NCI-H2196 (cell line): ENCODE measurements around the gene IGHMBP2.

Source experiments
- DNase-seq: peaks from one replicate; lab custom pipeline; 2025; ENCODE audit not compliant: unreplicated experiment; lab: John Stamatoyannopoulos, UW

The IGHMBP2 gene

GRCh38 chr11:68889948-68890446, 13.7 kb upstream of the IGHMBP2 start:
- no peak for DNase-seq

- DNase-seq, result no peak
These were observed 13.0 kb upstream of the IGHMBP2 start for GRCh38 chr11:68890490-68891231.

- DNase-seq, result no peak
These were observed 12.2 kb upstream of the IGHMBP2 start for GRCh38 chr11:68891351-68891948.

GRCh38 chr11:68892576-68892975, 11.1 kb upstream of the IGHMBP2 start:
- DNase-seq, result no peak

- no peak for DNase-seq
These were observed 10.4 kb upstream of the IGHMBP2 start for GRCh38 chr11:68893282-68893681.

GRCh38 chr11:68896171-68896959, 7.3 kb upstream of the IGHMBP2 start:
- DNase-seq, result no peak

GRCh38 chr11:68897441-68897840, 6.2 kb upstream of the IGHMBP2 start:
- DNase-seq, result no peak

- no peak for DNase-seq
These were observed 2.8 kb upstream of the IGHMBP2 start for GRCh38 chr11:68900835-68901381.

GRCh38 chr11:68904248-68904847, 657 bp downstream of the IGHMBP2 start:
- no peak for DNase-seq

- no peak for DNase-seq
These were observed 2.0 kb downstream of the IGHMBP2 start for GRCh38 chr11:68905421-68906360.

- no peak for DNase-seq
These were observed 4.6 kb downstream of the IGHMBP2 start for GRCh38 chr11:68908273-68908672.

- DNase-seq, result no peak
These were observed 7.3 kb downstream of the IGHMBP2 start for GRCh38 chr11:68910965-68911364.

GRCh38 chr11:68911731-68912130, 8.0 kb downstream of the IGHMBP2 start:
- DNase-seq, result no peak

- DNase-seq, result no peak
These were observed 8.6 kb downstream of the IGHMBP2 start for GRCh38 chr11:68912254-68912653.

GRCh38 chr11:68913188-68913587, 9.5 kb downstream of the IGHMBP2 start:
- DNase-seq, result no peak

- no peak for DNase-seq
These were observed 11.1 kb downstream of the IGHMBP2 start for GRCh38 chr11:68914761-68915160.

GRCh38 chr11:68916439-68916838, 12.7 kb downstream of the IGHMBP2 start:
- DNase-seq, result no peak

- no peak for DNase-seq
These were observed 19.9 kb downstream of the IGHMBP2 start for GRCh38 chr11:68923614-68924013.

GRCh38 chr11:68924073-68924925, 20.6 kb downstream of the IGHMBP2 start:
- DNase-seq, result no peak
